HG03565 (cell line): ENCODE data around the gene UGT1A9.
"Not testable (repeated sequence)": the region's sequence is repeated elsewhere in the genome, so short reads cannot be mapped to it uniquely, and the experiment has no call there.

Experiments
- ATAC-seq: cut with Tn5 transposase; IDR thresholded peaks from one replicate; pipeline ENCODE4 v1.9.1; 2021; ENCODE audit warnings: mild to moderate bottlenecking, moderate library complexity; ENCODE audit not compliant: unreplicated experiment

UGT1A9 gene

GRCh38 chr2:233671290-233672161 lies at the start of gene UGT1A9:
UGT1A9 (plus strand) TSS chr2:233671898; CDS start chr2:233671935, 37 bp downstream.
- no peak for ATAC-seq

- ATAC-seq, result no peak
Observed at GRCh38 chr2:233627331-233628025, 44.2 kb upstream of the UGT1A9 start.

DNA sequence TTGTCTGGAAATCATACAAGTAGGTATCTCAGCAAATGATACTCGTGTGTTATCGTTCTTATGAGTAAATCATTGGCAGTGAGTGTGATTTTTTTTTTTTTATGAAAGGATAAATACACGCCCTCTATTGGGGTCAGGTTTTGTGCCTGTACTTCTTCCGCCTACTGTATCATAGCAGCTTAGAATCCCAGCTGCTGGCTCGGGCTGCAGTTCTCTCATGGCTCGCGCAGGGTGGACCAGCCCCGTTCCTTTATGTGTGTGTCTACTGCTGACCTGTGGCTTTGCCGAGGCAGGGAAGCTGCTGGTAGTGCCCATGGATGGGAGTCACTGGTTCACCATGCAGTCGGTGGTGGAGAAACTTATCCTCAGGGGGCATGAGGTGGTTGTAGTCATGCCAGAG lies 35.4 kb upstream of the UGT1A9 start, which contains the start of gene UGT1A10:
UGT1A10 (plus strand) TSS at position 143 of the 400 bp plus-strand sequence; CDS start at position 218, 75 bp downstream.
- not testable (repeated sequence) for ATAC-seq

GRCh38 chr2:233638836-233639235 lies 32.9 kb upstream of the UGT1A9 start:
- no peak for ATAC-seq

DNA sequence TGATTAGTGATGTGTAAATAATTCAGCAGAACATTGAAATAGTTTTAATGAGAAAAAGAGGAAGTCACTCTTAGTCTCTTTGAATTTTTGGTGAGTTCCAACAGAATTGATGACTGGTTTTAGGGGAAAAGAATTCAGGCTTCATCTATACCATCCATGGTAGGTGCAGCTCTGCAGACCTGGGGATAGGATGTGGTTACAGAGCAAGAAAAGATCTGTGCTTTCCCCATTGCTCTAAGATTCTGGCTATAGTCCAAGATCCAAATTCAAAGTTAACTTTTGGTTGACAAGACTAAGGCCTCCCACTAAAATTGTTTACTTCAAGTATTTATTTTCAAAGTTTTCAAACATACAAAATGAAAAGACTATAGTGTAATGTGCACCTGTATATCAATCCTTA lies 31.8 kb upstream of the UGT1A9 start:
- ATAC-seq, result no peak

GRCh38 chr2:233643128-233643527 lies 28.6 kb upstream of the UGT1A9 start:
- no peak for ATAC-seq

DNA sequence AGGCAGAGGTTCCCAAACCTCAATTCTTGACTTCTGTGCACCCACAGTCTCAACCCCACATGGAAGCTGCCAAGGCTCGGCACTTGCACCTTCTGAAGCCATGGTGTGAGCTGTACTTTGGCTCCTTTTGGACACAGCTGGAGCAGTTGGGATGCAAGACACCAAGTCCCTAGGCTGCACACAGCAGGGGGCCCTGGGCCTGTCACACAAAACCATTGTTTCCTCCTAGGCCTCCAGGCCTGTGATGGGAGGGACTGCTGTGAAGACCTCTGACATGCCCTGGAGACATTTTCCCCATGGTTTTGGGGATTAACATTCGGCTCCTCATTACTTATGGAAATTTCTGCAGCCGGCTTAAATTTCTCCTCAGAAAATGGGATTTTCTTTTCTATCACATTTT lies 25.7 kb upstream of the UGT1A9 start:
- not testable (repeated sequence) for ATAC-seq

DNA sequence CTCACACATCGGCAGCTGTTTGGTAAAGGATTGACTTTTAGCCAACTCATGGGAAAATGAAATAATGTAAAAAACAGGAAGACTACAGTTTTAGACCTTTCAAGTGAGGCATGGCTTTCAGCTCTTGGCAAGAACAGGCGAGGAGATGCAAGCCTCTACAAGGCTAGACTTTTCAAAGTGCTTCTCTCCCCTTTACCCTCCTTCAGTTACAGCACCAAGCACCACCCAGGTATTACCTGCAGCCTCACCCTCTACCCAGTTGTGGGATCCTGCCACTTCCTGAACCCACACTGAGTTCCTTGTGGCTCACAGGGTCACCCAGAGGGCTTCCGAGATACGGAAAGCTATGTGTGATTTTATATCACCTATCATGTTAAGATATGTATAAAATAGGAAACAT lies 20.7 kb upstream of the UGT1A9 start:
- no peak for ATAC-seq

DNA sequence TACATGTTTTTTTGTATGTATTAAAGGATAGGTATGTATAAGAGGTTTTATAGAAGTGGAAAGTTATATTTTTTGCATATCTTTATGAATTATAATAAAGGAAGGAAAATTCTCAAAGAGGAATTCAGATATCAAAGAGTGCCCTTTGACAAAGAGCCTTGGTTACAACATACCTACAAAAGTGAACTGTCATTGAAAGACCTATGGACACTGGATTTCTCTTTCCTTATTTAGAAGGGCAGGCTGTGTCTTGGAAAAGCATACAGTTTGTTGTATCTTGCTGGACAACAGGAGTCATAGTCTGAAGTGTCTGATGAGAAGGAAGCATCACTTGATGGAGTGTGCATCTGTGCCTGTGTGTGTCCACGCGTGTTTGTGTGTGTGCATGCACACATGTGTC lies 20.3 kb upstream of the UGT1A9 start:
- ATAC-seq, result no peak

DNA sequence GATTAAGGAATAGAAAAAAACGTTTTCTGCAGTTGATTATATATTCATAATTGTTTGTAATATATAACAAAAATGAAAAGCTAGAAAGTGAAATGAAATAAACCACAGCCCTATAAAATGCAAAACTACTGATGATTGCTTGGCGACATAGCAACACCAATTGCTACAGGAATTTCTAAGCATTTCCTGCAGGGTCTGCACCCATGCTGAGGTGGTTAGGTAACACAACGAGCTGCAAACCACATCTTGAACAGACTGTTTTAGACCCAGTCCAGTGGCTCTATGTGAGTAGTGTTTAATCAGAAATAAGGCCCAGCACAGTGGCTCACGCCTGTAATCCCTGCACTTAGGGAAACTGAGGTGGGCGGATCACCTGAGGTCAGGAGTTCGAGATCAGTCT lies 17.2 kb upstream of the UGT1A9 start:
- ATAC-seq, result no peak

GRCh38 chr2:233655043-233655442 lies 16.7 kb upstream of the UGT1A9 start:
- no peak for ATAC-seq

DNA sequence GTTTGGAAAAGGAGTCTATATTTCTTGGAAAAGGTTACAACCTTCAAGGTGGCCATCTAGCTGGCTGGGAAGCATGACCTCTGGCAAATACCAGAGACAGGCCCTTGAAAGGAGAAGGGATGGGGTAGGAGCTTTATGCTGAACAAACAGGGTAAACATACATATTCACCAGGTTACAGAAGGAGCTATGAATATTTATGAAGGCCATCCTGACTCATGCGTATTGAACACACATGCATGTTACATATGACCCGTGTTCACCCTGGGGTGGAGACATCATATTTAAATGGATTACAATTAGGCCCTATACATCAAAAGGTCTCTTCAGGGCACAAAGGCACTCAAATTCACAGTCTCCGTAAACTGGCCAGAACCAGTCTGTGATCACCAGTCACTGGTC lies 15.8 kb upstream of the UGT1A9 start:
- not testable (repeated sequence) for ATAC-seq

GRCh38 chr2:233656443-233656842 lies 15.3 kb upstream of the UGT1A9 start:
- no peak for ATAC-seq

GRCh38 chr2:233658610-233659009 lies 13.1 kb upstream of the UGT1A9 start:
- ATAC-seq, result no peak

GRCh38 chr2:233663911-233664310 lies 7.8 kb upstream of the UGT1A9 start:
- no peak for ATAC-seq

DNA sequence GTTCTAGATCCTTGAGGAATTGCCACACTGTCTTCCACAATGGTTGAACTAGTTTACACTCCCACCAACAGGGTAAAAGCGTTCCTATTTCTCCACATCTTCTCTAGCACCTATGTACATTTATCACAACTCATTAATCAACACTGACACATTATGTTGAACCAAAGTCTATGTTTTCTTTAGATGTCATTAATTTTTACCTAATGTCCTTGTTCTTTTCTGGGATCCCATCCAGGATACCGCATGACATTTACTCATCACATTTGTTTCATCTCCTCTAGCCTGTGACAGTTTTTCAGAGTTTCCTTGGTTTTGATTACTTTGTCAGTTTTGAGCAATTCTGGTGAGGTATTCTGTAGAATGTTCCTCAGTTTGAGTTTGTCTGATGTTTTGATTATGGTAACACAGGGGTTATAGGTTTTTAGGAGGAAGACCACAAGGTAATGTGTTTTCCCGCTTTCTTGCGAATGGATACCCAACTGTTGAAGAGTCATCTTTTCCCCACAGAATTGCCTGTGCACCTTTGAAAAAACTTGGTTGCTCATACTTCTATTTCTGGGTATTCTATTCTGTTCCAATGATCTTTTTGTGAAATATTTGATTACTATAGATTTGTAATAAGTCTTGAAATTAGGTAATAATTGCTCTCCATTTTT lies 3.0 kb upstream of the UGT1A9 start:
- no peak for ATAC-seq

- no peak for ATAC-seq
Observed at GRCh38 chr2:233672886-233673285, 1.2 kb downstream of the UGT1A9 start.

DNA sequence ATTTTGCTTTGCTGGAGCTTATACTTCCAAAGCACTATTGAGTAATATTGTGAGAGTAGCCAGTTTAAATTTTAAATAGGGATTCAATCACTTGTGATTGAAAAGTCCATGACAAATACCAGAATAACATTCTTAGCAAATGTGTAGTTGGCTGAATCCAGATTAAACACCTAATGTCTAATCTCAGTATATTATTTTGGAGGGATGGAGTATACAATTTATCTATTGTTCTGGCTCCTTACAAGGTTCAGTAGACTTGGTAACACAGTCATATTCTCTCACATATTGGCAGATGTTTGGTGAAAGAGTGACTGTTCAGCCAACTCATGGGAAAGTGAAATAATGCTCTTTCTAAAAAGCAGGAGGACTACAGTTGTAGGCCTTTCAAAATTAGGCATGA lies 2.2 kb downstream of the UGT1A9 start:
- no peak for ATAC-seq

DNA sequence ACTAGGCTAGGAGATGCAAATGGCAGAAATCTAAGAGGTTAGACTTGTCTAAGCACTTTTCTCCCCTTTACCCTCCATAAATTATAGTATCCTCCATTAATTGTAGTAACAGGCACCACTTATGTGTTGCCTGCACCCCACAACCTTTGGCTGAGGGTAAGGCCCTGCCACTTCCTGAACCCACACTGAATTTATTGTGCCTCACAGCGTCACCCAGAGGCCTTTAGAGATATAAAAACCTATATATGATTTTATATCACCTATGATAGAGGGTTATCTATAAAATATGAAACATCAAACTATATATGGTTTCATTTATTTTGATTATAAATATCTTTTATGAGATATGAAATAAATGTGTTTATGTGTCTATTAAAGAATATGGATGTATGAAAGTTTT lies 2.6 kb downstream of the UGT1A9 start:
- no peak for ATAC-seq

DNA sequence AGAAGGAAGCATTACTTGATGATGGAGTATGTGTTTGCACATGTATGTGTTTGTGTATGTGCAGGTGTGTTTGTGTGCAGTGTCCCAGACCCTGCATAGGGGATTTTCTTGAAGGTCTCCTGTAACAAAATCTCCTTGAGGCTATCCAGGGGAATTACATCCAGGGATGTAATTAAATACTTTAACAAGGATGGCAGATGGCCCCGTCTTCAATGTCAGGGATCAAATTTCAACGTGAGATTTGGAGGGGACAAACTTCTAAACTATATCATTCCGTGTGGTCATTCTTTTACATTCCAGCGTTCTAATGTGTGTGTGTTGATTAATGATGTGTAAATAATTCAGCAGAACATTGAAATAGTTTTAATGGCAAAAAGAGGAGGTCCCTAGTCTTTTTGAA lies 3.3 kb downstream of the UGT1A9 start:
- no peak for ATAC-seq

DNA sequence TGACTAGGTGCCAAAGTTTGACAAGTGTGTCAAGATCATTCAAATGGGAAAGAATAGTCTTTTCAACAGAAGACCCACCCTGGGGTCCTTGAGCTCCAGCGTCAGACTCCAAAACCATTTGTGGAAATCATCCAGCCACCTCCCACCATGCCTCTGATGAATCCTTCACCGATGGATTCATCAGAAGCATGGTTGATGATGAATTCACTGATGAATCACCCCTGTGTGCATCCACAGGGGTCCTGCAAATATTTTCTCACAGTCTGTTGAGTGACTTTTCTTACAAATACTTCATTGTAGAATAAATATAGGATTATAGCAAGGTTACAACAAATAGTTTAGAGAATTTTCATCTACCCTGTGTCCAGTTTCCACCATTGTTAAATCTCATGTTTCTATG lies 4.3 kb downstream of the UGT1A9 start:
- no peak for ATAC-seq

GRCh38 chr2:233679196-233679595 lies 7.5 kb downstream of the UGT1A9 start:
- no peak for ATAC-seq
